AG04449 (cell line): ENCODE data around the gene ITGA8.
A peak's percentile ranks its signal among the peaks of the same experiment; 100 is the strongest.

ENCODE experiments used
- CTCF ChIA-PET: fragments of 350-600 bp; formaldehyde crosslinking; extraction: SDS; loops from one replicate; lab custom pipeline; 2021; ENCODE audit warnings: antibody characterized with exemption; lab: Yijun Ruan, JAX
- POLR2A ChIA-PET: fragments of 400-600, 350-600 bp; formaldehyde crosslinking; extraction: SDS; loops from one replicate; lab custom pipeline; 2020; ENCODE audit warnings: antibody characterized with exemption, inconsistent platforms; lab: Yijun Ruan, JAX
- DNase-seq: peaks from one replicate; pipeline ENCODE4 v3.0.0-alpha.2; 2010; ENCODE audit warnings: low read depth, low spot score
- H3K4me3 ChIP-seq: 2 replicates; pipeline ENCODE4 v1.5.1; 2011; ENCODE audit warnings: low read depth, mild to moderate bottlenecking, control low read depth, low read length
- TF ChIP-seq, protein P1 (sequence below): IDR thresholded peaks from one replicate; pipeline ENCODE4 v1.5.1; 2011; ENCODE audit warnings: mild to moderate bottlenecking, moderate library complexity, low read length, control low read depth, inconsistent platforms; ENCODE audit not compliant: insufficient read depth; ENCODE audit errors: missing control alignments

ITGA8 gene

DNA sequence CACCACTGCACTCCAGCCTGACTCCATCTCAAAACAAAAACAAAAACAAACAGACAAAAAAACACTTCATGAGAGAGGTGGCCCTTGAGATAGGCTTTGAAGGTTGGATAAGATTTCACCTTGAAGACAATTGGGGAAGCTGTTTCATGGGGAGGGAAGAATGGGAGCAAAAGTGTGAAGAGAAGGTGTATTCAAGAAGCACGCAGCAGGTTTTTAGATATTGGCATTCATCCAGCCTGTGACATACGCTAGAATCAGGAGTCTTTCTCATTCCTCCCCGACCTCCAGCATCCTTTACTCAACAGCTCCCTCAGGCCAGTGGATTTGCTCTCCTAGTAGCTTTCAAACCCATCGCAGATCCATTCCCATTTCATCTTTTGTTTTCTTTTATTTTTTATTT lies 232.3 kb downstream of the ITGA8 start:
- no peak for DNase-seq
- CTCF ChIA-PET, result interaction anchor here (1.0 to 1.2 kb wide), 2 partner anchors 11 to 15 kb away, joined by 3 to 5 read pairs; no protein-coding TSS in a partner anchor
- TF ChIP-seq, protein P1, sequence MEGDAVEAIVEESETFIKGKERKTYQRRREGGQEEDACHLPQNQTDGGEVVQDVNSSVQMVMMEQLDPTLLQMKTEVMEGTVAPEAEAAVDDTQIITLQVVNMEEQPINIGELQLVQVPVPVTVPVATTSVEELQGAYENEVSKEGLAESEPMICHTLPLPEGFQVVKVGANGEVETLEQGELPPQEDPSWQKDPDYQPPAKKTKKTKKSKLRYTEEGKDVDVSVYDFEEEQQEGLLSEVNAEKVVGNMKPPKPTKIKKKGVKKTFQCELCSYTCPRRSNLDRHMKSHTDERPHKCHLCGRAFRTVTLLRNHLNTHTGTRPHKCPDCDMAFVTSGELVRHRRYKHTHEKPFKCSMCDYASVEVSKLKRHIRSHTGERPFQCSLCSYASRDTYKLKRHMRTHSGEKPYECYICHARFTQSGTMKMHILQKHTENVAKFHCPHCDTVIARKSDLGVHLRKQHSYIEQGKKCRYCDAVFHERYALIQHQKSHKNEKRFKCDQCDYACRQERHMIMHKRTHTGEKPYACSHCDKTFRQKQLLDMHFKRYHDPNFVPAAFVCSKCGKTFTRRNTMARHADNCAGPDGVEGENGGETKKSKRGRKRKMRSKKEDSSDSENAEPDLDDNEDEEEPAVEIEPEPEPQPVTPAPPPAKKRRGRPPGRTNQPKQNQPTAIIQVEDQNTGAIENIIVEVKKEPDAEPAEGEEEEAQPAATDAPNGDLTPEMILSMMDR, result no peak
- POLR2A ChIA-PET, result no interaction called here
- H3K4me3 ChIP-seq, result no peak overlapping the region

DNA sequence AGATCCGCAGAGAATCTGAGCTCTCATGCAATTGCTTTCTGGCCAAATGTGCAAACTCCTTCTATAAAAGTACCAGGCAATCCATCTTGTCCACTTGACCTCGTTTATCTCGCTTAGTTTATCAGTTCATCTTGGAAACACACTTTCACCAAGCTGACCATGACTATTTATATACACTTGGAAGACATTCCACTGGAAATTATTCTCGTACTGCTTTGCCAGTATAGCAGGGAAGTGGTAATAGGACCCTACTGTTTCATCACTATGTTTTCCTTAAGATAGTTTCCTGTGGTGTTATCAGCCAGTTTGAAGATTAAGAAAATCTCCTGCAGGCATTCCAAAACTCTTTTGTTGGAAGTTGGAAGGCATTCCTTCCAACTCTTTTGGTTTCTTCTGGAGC lies 233.3 kb downstream of the ITGA8 start:
- TF ChIP-seq, protein P1, result no peak
- no peak overlapping the region for H3K4me3 ChIP-seq
- CTCF ChIA-PET, result interaction anchor here (1.3 to 2.5 kb wide), 2 partner anchors 10 to 47 kb away, joined by 4 to 7 read pairs; no protein-coding TSS in a partner anchor
- peak; percentile 83 for DNase-seq
- POLR2A ChIA-PET, result no interaction called here

DNA sequence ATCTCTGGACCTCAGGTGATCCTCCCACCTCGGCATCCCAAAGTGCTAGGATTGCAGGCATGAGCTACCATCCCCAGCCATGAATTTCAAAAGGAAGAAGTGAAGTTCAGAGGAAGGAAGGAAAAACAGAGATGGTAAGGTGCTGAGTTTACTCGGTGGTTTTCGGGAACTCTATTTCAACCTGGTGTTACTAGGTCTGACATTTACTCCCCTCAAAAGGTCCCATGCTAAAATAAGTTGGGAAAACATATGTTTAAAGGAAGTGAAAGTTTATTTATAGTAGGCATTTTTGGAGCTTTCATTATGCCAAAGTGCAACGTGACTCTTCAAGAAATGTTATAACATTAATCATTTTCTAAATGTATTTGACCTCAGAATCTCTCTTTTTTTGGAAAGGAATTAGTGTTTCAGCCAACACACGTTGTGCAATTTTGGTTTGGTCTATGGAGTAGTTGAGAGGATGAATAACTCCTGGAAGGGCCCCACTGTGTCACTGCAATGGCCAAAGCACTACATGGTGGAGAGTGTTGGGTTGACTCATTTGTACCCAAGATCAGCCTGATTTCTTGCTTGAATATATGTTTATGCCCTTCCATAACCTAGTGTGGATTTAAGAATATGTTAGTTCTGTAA lies 233.9 kb downstream of the ITGA8 start:
- no peak overlapping the region for H3K4me3 ChIP-seq
- ChIA-PET POLR2A (no interaction called here), CTCF (interaction anchor here (1.2 to 2.5 kb wide), 3 partner anchors 9 to 234 kb away, joined by 3 to 7 read pairs (median 4); partner anchors contain the start of gene ITGA8)
- TF ChIP-seq, protein P1, result no peak
- peak; percentile 63 for DNase-seq

DNA sequence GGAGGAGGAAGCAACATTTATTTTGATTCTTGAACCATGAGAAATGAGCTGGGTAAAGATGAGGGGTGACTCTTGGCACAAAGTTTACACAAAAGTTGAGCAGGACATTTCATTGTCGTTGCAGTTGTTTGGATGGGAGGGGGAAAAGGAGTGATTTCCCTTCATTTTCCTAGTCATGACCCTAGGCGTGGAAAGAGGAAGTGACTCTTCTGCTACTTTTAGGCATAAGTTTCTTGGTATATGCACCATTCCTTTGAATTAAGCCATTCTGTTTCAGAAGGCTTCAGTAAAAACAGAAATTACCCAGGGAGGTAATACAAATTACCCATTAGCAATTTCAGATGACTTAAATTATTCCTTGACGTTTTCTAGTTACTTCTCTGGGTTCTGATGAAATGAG lies 234.7 kb downstream of the ITGA8 start:
- ChIA-PET CTCF (interaction anchor here (1.2 to 2.5 kb wide), 2 partner anchors 8 to 235 kb away, joined by 3 to 7 read pairs; partner anchors contain the start of gene ITGA8), POLR2A (no interaction called here)
- TF ChIP-seq, protein P1, result no peak

DNA sequence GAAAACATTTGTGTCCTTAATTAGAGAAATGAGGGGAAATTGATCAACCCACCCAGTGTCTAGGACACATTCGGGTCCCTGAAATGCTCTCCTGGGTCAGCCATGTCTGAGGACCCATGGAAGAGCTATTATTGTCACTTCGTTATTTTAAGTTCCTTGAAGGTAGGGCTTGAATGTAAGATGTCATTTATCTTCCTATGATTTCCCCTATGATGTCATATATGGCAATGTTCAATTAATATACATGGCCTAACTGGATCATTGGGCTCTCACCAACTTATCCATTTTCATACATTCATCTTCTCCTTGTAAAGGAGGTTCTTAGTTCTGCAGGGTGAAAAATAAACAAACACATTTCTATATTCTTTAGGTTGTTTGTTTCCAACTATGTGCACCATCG lies 235.6 kb downstream of the ITGA8 start:
- no peak overlapping the region for H3K4me3 ChIP-seq
- ChIA-PET POLR2A (no interaction called here), CTCF (interaction anchor here (2.5 kb wide), 1 partner anchor 7 kb away, joined by 7 read pairs; no protein-coding TSS in a partner anchor)
- DNase-seq, result no peak
- TF ChIP-seq, protein P1, result no peak

More for the DNA sequence above, 234.7 kb downstream of the ITGA8 start:
- no peak overlapping the region for H3K4me3 ChIP-seq
- DNase-seq, result no peak

DNA sequence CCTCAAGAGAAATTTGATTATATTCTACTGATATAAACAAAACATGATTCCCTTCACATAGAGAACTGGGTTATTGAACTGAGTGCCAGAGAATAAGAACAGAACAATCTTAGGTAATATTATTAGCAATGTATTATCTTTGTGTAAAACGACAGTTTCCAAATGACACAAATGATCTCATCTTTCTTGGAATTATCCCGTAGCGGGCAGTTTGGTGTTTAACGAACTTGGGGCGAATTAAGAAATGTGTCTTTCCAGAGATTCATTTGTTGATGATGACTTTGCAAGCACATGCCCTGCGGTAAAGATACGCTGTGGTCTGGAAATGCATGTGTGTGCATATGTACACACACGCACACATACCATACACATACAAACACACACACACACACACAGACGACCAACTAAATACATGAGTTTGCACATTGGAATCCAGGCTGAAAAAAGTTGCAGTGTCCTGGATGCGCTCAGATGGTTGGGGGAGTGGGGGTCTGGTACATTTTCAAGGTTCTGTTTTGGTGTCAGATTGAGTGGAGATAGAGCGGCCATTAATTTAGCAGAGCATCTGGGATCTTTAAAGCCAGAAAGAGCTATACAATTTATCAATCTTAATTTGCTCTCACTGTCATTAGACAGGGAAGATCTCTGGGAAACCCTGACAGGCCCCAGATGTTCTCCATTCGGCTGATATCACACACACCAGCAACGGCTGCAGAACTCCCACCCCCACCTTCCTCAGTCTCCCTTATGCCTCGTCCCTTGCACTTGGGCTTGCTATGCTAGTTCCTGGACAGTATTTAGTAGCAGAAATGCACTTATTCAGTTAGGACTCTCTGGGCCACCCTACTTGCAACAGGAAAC lies 236.3 kb downstream of the ITGA8 start:
- TF ChIP-seq, protein P1, result no peak
- POLR2A ChIA-PET, result no interaction called here
- no peak overlapping the region for H3K4me3 ChIP-seq
- no peak for DNase-seq
- CTCF ChIA-PET, result no interaction called here
